Stimulated activated CD4-positive, alpha-beta T cell treated with anti-CD3 and anti-CD28 coated beads, Interleukin-1b, Interleukin-23, amount 100 ng/mL, for 24 hours (primary cell): ENCODE results near the gene REC8.
A peak's percentile ranks its signal among the peaks of the same experiment; 100 is the strongest.
"Not testable (repeated sequence)": the region's sequence is repeated elsewhere in the genome, so short reads cannot be mapped to it uniquely, and the experiment has no call there.

Experiments used
- DNase-seq, 4 experiments: peaks; one replicate each; pipeline ENCODE4 v3.0.0-alpha.2; 2020; ENCODE audit warnings: low read depth in 4 of 4, low spot score in 1 of 4

Gene REC8

GRCh38 chr14:24202538-24202937, 30.7 kb downstream of the REC8 start:
- DNase-seq: not testable (repeated sequence)

GRCh38 chr14:24203249-24203886, 31.5 kb downstream of the REC8 start:
- not testable (repeated sequence) for DNase-seq

GRCh38 chr14:24204163-24205146, 32.6 kb downstream of the REC8 start:
- DNase-seq: no peak

GRCh38 chr14:24206260-24207103, 34.6 kb downstream of the REC8 start:
- DNase-seq: no peak

GRCh38 chr14:24207104-24207551, 35.2 kb downstream of the REC8 start:
- no peak for DNase-seq

GRCh38 chr14:24207625-24208024, 35.7 kb downstream of the REC8 start:
- DNase-seq: no peak

GRCh38 chr14:24211311-24211710, 39.4 kb downstream of the REC8 start:
- no peak for DNase-seq

GRCh38 chr14:24212924-24213865, 41.3 kb downstream of the REC8 start, which contains the start of gene CHMP4A:
CHMP4A (minus strand) TSS chr14:24213488; CDS start chr14:24213439, 49 bp downstream.
- peak; percentile 83 to 95 (median 92) for DNase-seq

GRCh38 chr14:24213866-24214662, 42.2 kb downstream of the REC8 start:
- DNase-seq: no peak

GRCh38 chr14:24215495-24216344, 43.8 kb downstream of the REC8 start, which contains the start of gene MDP1:
MDP1 (minus strand) TSS chr14:24216066; CDS start chr14:24215955, 111 bp downstream.
- DNase-seq: peak; percentile 52 to 77 (median 66)

- no peak for DNase-seq
Measured at GRCh38 chr14:24216345-24216699, 44.4 kb downstream of the REC8 start.

- not testable (repeated sequence) for DNase-seq
Measured at GRCh38 chr14:24216876-24217275, 45.0 kb downstream of the REC8 start.

GRCh38 chr14:24219080-24219479, 47.2 kb downstream of the REC8 start:
- no peak for DNase-seq

- no peak for DNase-seq
Measured at GRCh38 chr14:24219521-24219920, 47.6 kb downstream of the REC8 start.

- DNase-seq: not testable (repeated sequence)
Measured at GRCh38 chr14:24222987-24223386, 51.1 kb downstream of the REC8 start.

- no peak for DNase-seq
Measured at GRCh38 chr14:24224618-24225071, 52.8 kb downstream of the REC8 start.

GRCh38 chr14:24226473-24226872, 54.6 kb downstream of the REC8 start:
- DNase-seq: no peak

- no peak for DNase-seq
Measured at GRCh38 chr14:24228902-24229301, 57.0 kb downstream of the REC8 start.
